Kidney capillary endothelial cell (primary cell): ENCODE data around the gene LENEP.
"Not testable (repeated sequence)": the region's sequence is repeated elsewhere in the genome, so short reads cannot be mapped to it uniquely, and the experiment has no call there.

Experiments
- DNase-seq: peaks from one replicate; pipeline ENCODE4 v3.0.0-alpha.2; 2018; ENCODE audit warnings: low spot score

Gene LENEP

GRCh38 chr1:154975409-154976059, 17.9 kb upstream of the LENEP start:
- DNase-seq: peak; percentile 42

- not testable (repeated sequence) for DNase-seq
Observed at GRCh38 chr1:154977762-154978161, 15.6 kb upstream of the LENEP start.

DNA sequence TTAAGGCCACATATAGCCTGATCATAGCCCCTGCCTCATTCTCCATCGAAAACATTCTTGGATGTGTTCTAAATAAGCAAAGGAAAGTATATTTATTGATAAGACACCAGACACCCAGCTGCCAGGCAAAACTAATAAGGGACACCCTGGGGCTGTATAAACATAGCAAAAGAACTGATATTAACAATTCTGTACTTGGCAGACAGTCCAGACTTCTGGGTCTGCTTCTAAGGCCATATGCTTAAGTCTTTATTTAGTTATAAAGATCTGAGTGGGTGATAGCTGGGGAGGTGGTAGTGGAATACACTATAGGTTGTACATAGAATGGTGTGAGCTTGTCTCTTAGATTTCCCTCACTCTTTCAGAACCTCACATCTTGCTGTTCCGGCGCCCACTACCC, 15.0 kb upstream of the LENEP start:
- no peak for DNase-seq

- DNase-seq: no peak
Observed at GRCh38 chr1:154982341-154982740, 11.0 kb upstream of the LENEP start.

GRCh38 chr1:154982897-154983648, 10.3 kb upstream of the LENEP start, which contains the start of gene FLAD1:
Gene FLAD1, plus strand, starts transcription at chr1:154983344. Its CDS starts 351 bp downstream, at chr1:154983695.
- peak; percentile 98 for DNase-seq

- no peak for DNase-seq
Observed at GRCh38 chr1:154983776-154984466, 9.5 kb upstream of the LENEP start.

GRCh38 chr1:154986736-154987135, 6.7 kb upstream of the LENEP start:
- not testable (repeated sequence) for DNase-seq

DNA sequence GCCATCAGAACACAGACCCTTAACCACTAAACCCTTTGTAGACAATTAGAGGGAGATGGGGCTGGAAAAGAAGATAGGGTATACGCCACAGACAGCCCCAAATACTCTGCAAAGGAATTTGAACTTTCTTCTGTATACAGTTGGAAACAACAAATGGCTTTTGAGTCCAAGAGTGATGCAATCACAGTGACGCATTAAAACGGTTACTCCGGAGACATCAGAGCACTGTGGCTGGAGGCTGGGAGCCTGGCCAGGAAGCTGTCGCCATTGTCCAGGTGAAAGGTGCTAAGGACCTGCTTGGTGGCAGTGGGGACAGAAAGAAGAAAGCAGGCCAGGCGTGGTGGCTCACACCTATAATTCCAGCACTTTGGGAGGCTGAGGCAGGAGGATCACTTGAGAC, 6.1 kb upstream of the LENEP start:
- no peak for DNase-seq

DNA sequence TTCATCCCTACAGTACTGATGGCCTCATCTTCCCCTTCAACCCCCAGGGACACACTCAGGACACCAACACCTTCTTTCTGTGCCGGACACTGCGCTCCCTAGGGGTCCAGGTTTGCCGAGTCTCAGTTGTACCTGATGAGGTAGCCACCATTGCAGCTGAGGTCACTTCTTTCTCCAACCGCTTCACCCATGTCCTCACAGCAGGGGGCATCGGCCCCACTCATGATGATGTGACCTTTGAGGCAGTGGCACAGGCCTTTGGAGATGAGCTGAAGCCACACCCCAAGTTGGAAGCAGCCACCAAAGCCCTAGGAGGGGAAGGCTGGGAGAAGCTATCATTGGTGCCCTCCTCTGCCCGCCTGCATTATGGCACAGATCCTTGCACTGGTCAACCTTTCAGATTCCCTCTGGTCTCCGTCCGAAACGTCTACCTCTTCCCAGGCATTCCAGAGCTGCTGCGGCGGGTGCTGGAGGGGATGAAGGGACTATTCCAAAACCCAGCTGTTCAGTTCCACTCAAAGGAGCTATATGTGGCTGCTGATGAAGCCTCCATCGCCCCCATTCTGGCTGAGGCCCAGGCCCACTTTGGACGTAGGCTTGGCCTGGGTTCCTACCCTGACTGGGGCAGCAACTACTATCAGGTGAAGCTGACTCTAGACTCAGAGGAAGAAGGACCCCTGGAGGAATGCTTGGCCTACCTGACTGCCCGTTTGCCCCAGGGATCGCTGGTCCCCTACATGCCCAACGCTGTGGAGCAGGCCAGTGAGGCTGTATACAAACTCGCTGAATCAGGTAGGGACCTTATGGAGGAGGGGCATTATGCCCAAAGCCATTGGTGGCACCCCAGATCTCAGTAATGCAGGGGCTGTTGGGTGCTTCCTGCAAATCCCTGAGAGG, 5.1 kb upstream of the LENEP start:
- DNase-seq: no peak

GRCh38 chr1:154989195-154989860, 4.1 kb upstream of the LENEP start:
- DNase-seq: no peak

GRCh38 chr1:154990276-154990675, 3.1 kb upstream of the LENEP start:
- DNase-seq: no peak

- no peak for DNase-seq
Observed at GRCh38 chr1:154992721-154993571, 440 bp upstream of the LENEP start.

DNA sequence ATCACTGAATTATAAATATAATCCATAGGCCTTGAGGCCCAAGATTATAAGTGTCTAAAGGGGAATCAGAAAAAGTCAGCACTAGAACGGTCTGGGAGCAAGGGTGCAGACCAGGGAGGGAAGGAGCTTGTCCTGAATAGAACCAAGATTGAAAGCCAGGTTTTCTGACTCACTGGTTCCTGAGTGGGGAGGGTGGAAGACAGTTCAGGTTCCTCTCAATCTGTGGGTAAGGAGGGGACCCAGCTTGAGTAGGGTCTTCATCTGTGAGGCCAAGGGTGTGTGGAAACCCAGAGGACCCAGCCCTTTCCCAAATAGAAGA, 842 bp downstream of the LENEP start:
- DNase-seq: no peak

DNA sequence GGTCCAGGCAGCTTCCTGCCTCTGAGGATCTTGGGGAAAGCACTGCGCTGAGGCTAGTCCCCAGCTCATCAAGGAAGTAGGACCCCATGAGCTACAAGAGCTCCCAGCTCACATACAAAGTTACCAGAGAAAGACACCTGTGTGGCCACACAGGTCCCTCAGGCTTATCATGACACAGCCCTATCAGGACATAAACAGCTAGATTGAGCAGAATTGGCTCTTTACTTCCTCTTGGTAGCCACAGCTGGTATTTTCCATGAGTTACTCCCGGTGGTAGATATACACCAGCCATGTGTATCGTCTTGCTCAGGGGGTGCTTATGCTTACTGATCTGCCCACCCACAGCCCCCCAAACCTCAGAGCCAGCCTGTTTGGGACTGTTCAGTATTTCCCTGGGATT, 1.2 kb downstream of the LENEP start:
- DNase-seq: no peak

GRCh38 chr1:154995301-154995983, 2.1 kb downstream of the LENEP start:
- DNase-seq: not testable (repeated sequence)

- no peak for DNase-seq
Observed at GRCh38 chr1:154996966-154997701, 3.7 kb downstream of the LENEP start.

DNA sequence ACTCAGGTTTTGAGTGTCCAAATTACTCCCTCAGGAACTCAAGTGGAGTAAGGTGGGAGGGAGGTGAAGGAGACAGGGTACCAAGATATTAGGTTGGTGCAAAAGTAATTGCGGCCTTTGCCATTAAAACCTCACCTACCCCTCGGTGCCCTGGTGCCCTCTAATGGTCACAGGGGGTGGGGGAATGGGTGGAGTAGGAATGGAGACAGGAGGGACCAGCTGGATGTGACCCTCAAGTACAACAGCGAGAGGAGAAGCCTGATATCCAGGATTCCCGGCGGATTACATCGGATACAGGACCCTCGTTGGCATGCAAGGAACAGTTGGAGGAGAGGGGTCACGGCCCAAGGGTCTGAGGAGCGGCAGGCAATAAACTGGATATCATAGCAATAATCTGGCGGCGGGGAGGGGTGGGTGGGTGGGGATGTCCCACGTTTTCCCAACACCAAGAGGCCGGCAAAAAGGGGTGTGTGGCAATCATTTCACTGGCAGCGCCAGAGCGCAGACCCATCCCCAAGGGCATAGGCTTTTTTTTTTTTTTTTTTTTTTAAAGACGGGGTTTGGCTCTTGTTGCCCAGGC, 4.9 kb downstream of the LENEP start:
- DNase-seq: no peak

DNA sequence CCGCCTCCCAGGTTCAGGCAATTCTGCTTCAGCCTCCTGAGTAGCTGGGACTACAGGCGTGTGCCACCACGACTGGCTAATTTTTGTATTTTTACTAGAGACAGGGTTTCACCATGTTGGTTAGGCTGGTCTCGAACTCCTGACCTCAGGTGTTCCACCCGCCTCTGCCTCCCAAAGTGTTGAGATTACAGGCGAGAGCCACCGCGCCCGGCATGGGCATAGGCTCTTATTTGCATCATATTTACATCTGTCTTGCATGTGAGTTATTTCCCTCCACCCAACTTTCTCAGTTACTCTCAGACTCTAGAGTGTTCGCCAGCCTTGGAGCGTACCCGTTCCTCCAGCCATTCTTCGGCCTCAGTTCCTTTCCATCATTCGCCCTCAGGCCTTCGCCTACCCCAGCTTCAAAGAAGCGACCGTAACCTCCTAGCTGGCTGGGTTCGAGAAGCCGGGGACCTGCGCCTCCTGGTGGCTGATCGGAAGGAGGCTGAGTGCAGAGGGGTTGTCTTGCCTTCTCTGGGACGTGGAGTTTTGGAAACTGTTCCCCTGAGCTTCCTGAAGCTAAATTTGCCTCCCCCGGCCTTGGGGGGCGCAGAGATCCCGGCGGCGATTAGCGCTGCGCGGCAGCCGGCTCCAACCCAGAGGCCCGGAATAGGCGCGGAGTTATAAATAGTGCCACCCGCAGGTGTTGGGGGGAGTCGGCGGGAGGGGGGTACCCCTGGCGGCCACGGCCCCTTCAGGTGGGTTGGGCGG, 5.6 kb downstream of the LENEP start:
- DNase-seq: no peak
